Measurements from ENCODE around the gene PFKFB3.

PFKFB3 gene

DNA sequence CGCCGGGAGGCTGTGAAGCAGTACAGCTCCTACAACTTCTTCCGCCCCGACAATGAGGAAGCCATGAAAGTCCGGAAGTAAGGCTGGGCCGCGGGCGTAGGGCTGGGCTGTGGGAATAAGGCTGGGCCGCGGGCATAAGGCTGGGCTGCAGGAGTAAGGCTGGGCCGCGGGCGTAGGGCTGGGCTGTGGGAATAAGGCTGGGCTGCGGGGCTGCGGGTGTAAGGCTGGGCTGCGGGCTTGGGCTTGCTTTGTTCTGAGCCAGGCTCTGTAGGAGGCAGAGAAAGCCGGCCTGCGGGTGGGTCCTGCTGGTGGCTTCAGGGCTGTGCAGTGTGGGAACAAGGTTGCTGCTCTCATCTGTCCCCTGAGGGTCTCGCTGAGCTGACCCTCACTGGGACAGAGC is 12.5 kb downstream of the PFKFB3 start:
- H3K27me3 ChIP-seq (ENCODE audit: insufficient read depth, poor library complexity, severe bottlenecking): no peaks in the 10 kb centered on the region
- H3K27ac ChIP-seq (replicated peaks): no peak overlapping the region
- TF ChIP-seq REST (IDR thresholded peaks at IDR 0.05; ENCODE audit: insufficient replicate concordance, low read depth) (no peak), SPI1 (IDR thresholded peaks at IDR 0.05; ENCODE audit: borderline replicate concordance, low read depth) (no peak), POLR2AphosphoS5 (IDR thresholded peaks at IDR 0.05; ENCODE audit: low read depth) (no peak)
- no peak overlapping the region for H3K4me3 ChIP-seq (replicated peaks; ENCODE audit: insufficient read depth, low read length)
- no peak for DNase-seq (ENCODE audit: low read depth in 1 of 2, low spot score in 1 of 2)

- no peak overlapping the region for H3K4me3 ChIP-seq (replicated peaks; ENCODE audit: insufficient read depth, low read length)
- no peaks in the 10 kb centered on the region for H3K27me3 ChIP-seq (ENCODE audit: insufficient read depth, poor library complexity, severe bottlenecking)
- TF ChIP-seq REST (IDR thresholded peaks at IDR 0.05; ENCODE audit: insufficient replicate concordance, low read depth) (no peak), GABPA (IDR thresholded peaks at IDR 0.05; ENCODE audit: low read depth) (no peak), POLR2AphosphoS5 (IDR thresholded peaks at IDR 0.05; ENCODE audit: low read depth) (no peak), SPI1 (IDR thresholded peaks at IDR 0.05; ENCODE audit: borderline replicate concordance, low read depth) (no peak)
- TF ChIP-seq, protein P1, sequence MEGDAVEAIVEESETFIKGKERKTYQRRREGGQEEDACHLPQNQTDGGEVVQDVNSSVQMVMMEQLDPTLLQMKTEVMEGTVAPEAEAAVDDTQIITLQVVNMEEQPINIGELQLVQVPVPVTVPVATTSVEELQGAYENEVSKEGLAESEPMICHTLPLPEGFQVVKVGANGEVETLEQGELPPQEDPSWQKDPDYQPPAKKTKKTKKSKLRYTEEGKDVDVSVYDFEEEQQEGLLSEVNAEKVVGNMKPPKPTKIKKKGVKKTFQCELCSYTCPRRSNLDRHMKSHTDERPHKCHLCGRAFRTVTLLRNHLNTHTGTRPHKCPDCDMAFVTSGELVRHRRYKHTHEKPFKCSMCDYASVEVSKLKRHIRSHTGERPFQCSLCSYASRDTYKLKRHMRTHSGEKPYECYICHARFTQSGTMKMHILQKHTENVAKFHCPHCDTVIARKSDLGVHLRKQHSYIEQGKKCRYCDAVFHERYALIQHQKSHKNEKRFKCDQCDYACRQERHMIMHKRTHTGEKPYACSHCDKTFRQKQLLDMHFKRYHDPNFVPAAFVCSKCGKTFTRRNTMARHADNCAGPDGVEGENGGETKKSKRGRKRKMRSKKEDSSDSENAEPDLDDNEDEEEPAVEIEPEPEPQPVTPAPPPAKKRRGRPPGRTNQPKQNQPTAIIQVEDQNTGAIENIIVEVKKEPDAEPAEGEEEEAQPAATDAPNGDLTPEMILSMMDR (IDR thresholded peaks at IDR 0.05; ENCODE audit: insufficient read depth, low read length): no peak
- DNase-seq (ENCODE audit: low read depth in 1 of 2, low spot score in 1 of 2): no peak
- no peak overlapping the region for H3K27ac ChIP-seq (replicated peaks)
Measured at GRCh38 chr10:6215683-6216484, 13.2 kb downstream of the PFKFB3 start.

- DNase-seq (ENCODE audit: low read depth in 1 of 2, low spot score in 1 of 2): no peak
- no peaks in the 10 kb centered on the region for H3K27me3 ChIP-seq (ENCODE audit: insufficient read depth, poor library complexity, severe bottlenecking)
- no peak overlapping the region for H3K27ac ChIP-seq (replicated peaks)
- H3K4me3 ChIP-seq (replicated peaks; ENCODE audit: insufficient read depth, low read length): no peak overlapping the region
- TF ChIP-seq REST (IDR thresholded peaks at IDR 0.05; ENCODE audit: insufficient replicate concordance, low read depth) (no peak), POLR2AphosphoS5 (IDR thresholded peaks at IDR 0.05; ENCODE audit: low read depth) (no peak), SPI1 (IDR thresholded peaks at IDR 0.05; ENCODE audit: borderline replicate concordance, low read depth) (no peak), GABPA (IDR thresholded peaks at IDR 0.05; ENCODE audit: low read depth) (no peak)
- TF ChIP-seq, protein P1 (IDR thresholded peaks at IDR 0.05; ENCODE audit: insufficient read depth, low read length): no peak
Measured at GRCh38 chr10:6216916-6217315, 14.2 kb downstream of the PFKFB3 start.

All from HL-60 (cell line).